DMS 273 treated with DMSO at 0.1 percent for 48 hours (cell line): ENCODE data around the gene ARID2.

Experiments used
- DNase-seq: peaks from one replicate; lab custom pipeline; 2025; lab: John Stamatoyannopoulos, UW

ARID2 gene

GRCh38 chr12:45853550-45853949, 124.0 kb downstream of the ARID2 start:
- DNase-seq: no peak

- no peak for DNase-seq
These were observed 133.8 kb downstream of the ARID2 start for GRCh38 chr12:45863332-45863731.

- no peak for DNase-seq
These were observed 136.8 kb downstream of the ARID2 start for GRCh38 chr12:45866299-45866698.

- no peak for DNase-seq
These were observed 142.9 kb downstream of the ARID2 start for GRCh38 chr12:45872446-45872845.

- DNase-seq: no peak
These were observed 147.6 kb downstream of the ARID2 start for GRCh38 chr12:45877069-45877468.

GRCh38 chr12:45878630-45879255, 149.2 kb downstream of the ARID2 start:
- DNase-seq: no peak

- DNase-seq: no peak
These were observed 149.9 kb downstream of the ARID2 start for GRCh38 chr12:45879363-45879895.

- DNase-seq: no peak
These were observed 151.0 kb downstream of the ARID2 start for GRCh38 chr12:45880533-45880932.

- no peak for DNase-seq
These were observed 153.7 kb downstream of the ARID2 start for GRCh38 chr12:45883187-45883586.

GRCh38 chr12:45886685-45887084, 157.2 kb downstream of the ARID2 start:
- DNase-seq: no peak

- no peak for DNase-seq
These were observed 158.0 kb downstream of the ARID2 start for GRCh38 chr12:45887544-45887943.

- no peak for DNase-seq
These were observed 160.8 kb downstream of the ARID2 start for GRCh38 chr12:45890276-45890675.

GRCh38 chr12:45893240-45893639, 163.7 kb downstream of the ARID2 start:
- no peak for DNase-seq

- DNase-seq: no peak
These were observed 166.5 kb downstream of the ARID2 start for GRCh38 chr12:45895961-45896360.

GRCh38 chr12:45898094-45898493, 168.6 kb downstream of the ARID2 start:
- DNase-seq: no peak

GRCh38 chr12:45907955-45908354, 178.4 kb downstream of the ARID2 start:
- no peak for DNase-seq

GRCh38 chr12:45909041-45909713, 179.7 kb downstream of the ARID2 start:
- no peak for DNase-seq

- no peak for DNase-seq
These were observed 183.3 kb downstream of the ARID2 start for GRCh38 chr12:45912774-45913173.

GRCh38 chr12:45913631-45914030, 184.1 kb downstream of the ARID2 start:
- no peak for DNase-seq

- DNase-seq: no peak
These were observed 184.6 kb downstream of the ARID2 start for GRCh38 chr12:45914090-45914489.

- no peak for DNase-seq
These were observed 185.9 kb downstream of the ARID2 start for GRCh38 chr12:45915405-45915804.

GRCh38 chr12:45918818-45919217, 189.3 kb downstream of the ARID2 start:
- no peak for DNase-seq

- no peak for DNase-seq
These were observed 198.8 kb downstream of the ARID2 start for GRCh38 chr12:45928309-45928708.

- DNase-seq: no peak
These were observed 200.9 kb downstream of the ARID2 start for GRCh38 chr12:45930369-45930768.
